Astrocyte (in vitro differentiated cells and primary cell): ENCODE data around the gene MLF2.

ENCODE experiments used
- EZH2 ChIP-seq: IDR thresholded peaks from 2 replicates; pipeline ENCODE4 v1.6.1; 2012; ENCODE audit warnings: mild to moderate bottlenecking, low read length, inconsistent platforms; ENCODE audit not compliant: insufficient read depth
- TF ChIP-seq, protein P1 (sequence below): IDR thresholded peaks from 2 replicates; pipeline ENCODE4 v1.5.1; 2011; ENCODE audit warnings: low read depth, mild to moderate bottlenecking, inconsistent platforms, low read length, moderate library complexity; ENCODE audit not compliant: insufficient read depth

- TF ChIP-seq, protein P1, sequence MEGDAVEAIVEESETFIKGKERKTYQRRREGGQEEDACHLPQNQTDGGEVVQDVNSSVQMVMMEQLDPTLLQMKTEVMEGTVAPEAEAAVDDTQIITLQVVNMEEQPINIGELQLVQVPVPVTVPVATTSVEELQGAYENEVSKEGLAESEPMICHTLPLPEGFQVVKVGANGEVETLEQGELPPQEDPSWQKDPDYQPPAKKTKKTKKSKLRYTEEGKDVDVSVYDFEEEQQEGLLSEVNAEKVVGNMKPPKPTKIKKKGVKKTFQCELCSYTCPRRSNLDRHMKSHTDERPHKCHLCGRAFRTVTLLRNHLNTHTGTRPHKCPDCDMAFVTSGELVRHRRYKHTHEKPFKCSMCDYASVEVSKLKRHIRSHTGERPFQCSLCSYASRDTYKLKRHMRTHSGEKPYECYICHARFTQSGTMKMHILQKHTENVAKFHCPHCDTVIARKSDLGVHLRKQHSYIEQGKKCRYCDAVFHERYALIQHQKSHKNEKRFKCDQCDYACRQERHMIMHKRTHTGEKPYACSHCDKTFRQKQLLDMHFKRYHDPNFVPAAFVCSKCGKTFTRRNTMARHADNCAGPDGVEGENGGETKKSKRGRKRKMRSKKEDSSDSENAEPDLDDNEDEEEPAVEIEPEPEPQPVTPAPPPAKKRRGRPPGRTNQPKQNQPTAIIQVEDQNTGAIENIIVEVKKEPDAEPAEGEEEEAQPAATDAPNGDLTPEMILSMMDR: no peak
- no peak for TF ChIP-seq EZH2
These were observed 10.4 kb upstream of the MLF2 start for GRCh38 chr12:6763380-6763779.
